CD4-positive, alpha-beta T cell treated with Interleukin-1 beta for 1 hour (primary cell): ENCODE measurements around the gene ARHGAP10.
"Not testable (repeated sequence)": the region's sequence is repeated elsewhere in the genome, so short reads cannot be mapped to it uniquely, and the experiment has no call there.

Experiments
- DNase-seq, 2 donors: peaks; one replicate each; pipeline ENCODE4 v3.0.0-alpha.2; 2020 to 2022

The ARHGAP10 gene

GRCh38 chr4:148000038-148000437, 268.1 kb downstream of the ARHGAP10 start:
- not testable (repeated sequence) for DNase-seq

GRCh38 chr4:148004228-148004857, 272.5 kb downstream of the ARHGAP10 start:
- DNase-seq, result no peak

GRCh38 chr4:148006001-148006400, 274.1 kb downstream of the ARHGAP10 start:
- no peak for DNase-seq

GRCh38 chr4:148007314-148007760, 275.4 kb downstream of the ARHGAP10 start:
- peak in 1 of 2 donors; percentile 16 for DNase-seq

GRCh38 chr4:148007792-148008191, 275.9 kb downstream of the ARHGAP10 start:
- no peak for DNase-seq

GRCh38 chr4:148015058-148015457, 283.2 kb downstream of the ARHGAP10 start:
- no peak for DNase-seq

- DNase-seq, result no peak
Measured at GRCh38 chr4:148015468-148015867, 283.6 kb downstream of the ARHGAP10 start.

GRCh38 chr4:148016063-148016637, 284.3 kb downstream of the ARHGAP10 start:
- DNase-seq, result no peak

GRCh38 chr4:148017801-148018200, 285.9 kb downstream of the ARHGAP10 start:
- no peak for DNase-seq

- DNase-seq, result peak in 1 of 2 donors; percentile 22
Measured at GRCh38 chr4:148021686-148022085, 289.8 kb downstream of the ARHGAP10 start.

GRCh38 chr4:148022975-148023374, 291.1 kb downstream of the ARHGAP10 start:
- no peak for DNase-seq

- no peak for DNase-seq
Measured at GRCh38 chr4:148023512-148024181, 291.8 kb downstream of the ARHGAP10 start.

- no peak for DNase-seq
Measured at GRCh38 chr4:148025981-148026380, 294.1 kb downstream of the ARHGAP10 start.

GRCh38 chr4:148027201-148027600, 295.3 kb downstream of the ARHGAP10 start:
- no peak for DNase-seq

- no peak for DNase-seq
Measured at GRCh38 chr4:148029781-148030180, 297.9 kb downstream of the ARHGAP10 start.

- no peak for DNase-seq
Measured at GRCh38 chr4:148030193-148030873, 298.4 kb downstream of the ARHGAP10 start.

GRCh38 chr4:148034813-148035212, 302.9 kb downstream of the ARHGAP10 start:
- DNase-seq, result no peak

GRCh38 chr4:148041606-148042329, 309.9 kb downstream of the ARHGAP10 start:
- no peak for DNase-seq

- no peak for DNase-seq
Measured at GRCh38 chr4:148044089-148044911, 312.4 kb downstream of the ARHGAP10 start.

- peak in 1 of 2 donors; percentile 34 for DNase-seq
Measured at GRCh38 chr4:148044912-148045352, 313.0 kb downstream of the ARHGAP10 start.

GRCh38 chr4:148048598-148048997, 316.7 kb downstream of the ARHGAP10 start:
- no peak for DNase-seq

GRCh38 chr4:148051403-148051802, 319.5 kb downstream of the ARHGAP10 start:
- no peak for DNase-seq
